Measurements from ENCODE around the gene OTOA.
"Not testable (repeated sequence)": the region's sequence is repeated elsewhere in the genome, so short reads cannot be mapped to it uniquely, and the experiment has no call there.

OTOA gene

GRCh38 chr16:21674456-21674855 lies 10.7 kb downstream of the OTOA start:
- DNase-seq (ENCODE audit: low read depth in 2 of 2), result not testable (repeated sequence)

- not testable (repeated sequence) for DNase-seq (ENCODE audit: low read depth in 2 of 2)
Measured at GRCh38 chr16:21680714-21681113, 16.9 kb downstream of the OTOA start.

GRCh38 chr16:21683184-21683583 lies 19.4 kb downstream of the OTOA start:
- no peak for DNase-seq (ENCODE audit: low read depth in 2 of 2)

GRCh38 chr16:21684199-21684598 lies 20.4 kb downstream of the OTOA start:
- peak; percentile 9 to 33 for DNase-seq (ENCODE audit: low read depth in 2 of 2)

GRCh38 chr16:21685034-21685455 lies 21.3 kb downstream of the OTOA start:
- no peak for DNase-seq (ENCODE audit: low read depth in 2 of 2)

- no peak for DNase-seq (ENCODE audit: low read depth in 2 of 2)
Measured at GRCh38 chr16:21689107-21689506, 25.3 kb downstream of the OTOA start.

GRCh38 chr16:21690967-21691366 lies 27.2 kb downstream of the OTOA start:
- not testable (repeated sequence) for DNase-seq (ENCODE audit: low read depth in 2 of 2)

GRCh38 chr16:21694609-21695008 lies 30.8 kb downstream of the OTOA start:
- no peak for DNase-seq (ENCODE audit: low read depth in 2 of 2)

GRCh38 chr16:21697032-21697431 lies 33.3 kb downstream of the OTOA start:
- DNase-seq (ENCODE audit: low read depth in 2 of 2), result no peak

GRCh38 chr16:21698169-21699032 lies 34.6 kb downstream of the OTOA start:
- no peak for DNase-seq (ENCODE audit: low read depth in 2 of 2)

- DNase-seq (ENCODE audit: low read depth in 2 of 2), result no peak
Measured at GRCh38 chr16:21701271-21701670, 37.5 kb downstream of the OTOA start.

- DNase-seq (ENCODE audit: low read depth in 2 of 2), result no peak
Measured at GRCh38 chr16:21702276-21702675, 38.5 kb downstream of the OTOA start.

GRCh38 chr16:21703156-21703555 lies 39.4 kb downstream of the OTOA start:
- DNase-seq (ENCODE audit: low read depth in 2 of 2), result no peak

GRCh38 chr16:21703589-21704174 lies 39.9 kb downstream of the OTOA start:
- no peak for DNase-seq (ENCODE audit: low read depth in 2 of 2)

GRCh38 chr16:21704266-21704665 lies 40.5 kb downstream of the OTOA start:
- DNase-seq (ENCODE audit: low read depth in 2 of 2), result no peak

GRCh38 chr16:21704733-21705132 lies 41.0 kb downstream of the OTOA start:
- no peak for DNase-seq (ENCODE audit: low read depth in 2 of 2)

- DNase-seq (ENCODE audit: low read depth in 2 of 2), result peak; percentile 56 to 70
Measured at GRCh38 chr16:21708533-21709115, 44.9 kb downstream of the OTOA start.

GRCh38 chr16:21710938-21711337 lies 47.2 kb downstream of the OTOA start:
- DNase-seq (ENCODE audit: low read depth in 2 of 2), result no peak

- DNase-seq (ENCODE audit: low read depth in 2 of 2), result no peak
Measured at GRCh38 chr16:21713549-21714368, 50.0 kb downstream of the OTOA start.

- DNase-seq (ENCODE audit: low read depth in 2 of 2), result not testable (repeated sequence)
Measured at GRCh38 chr16:21714369-21714618, 50.5 kb downstream of the OTOA start.

- no peak for DNase-seq (ENCODE audit: low read depth in 2 of 2)
Measured at GRCh38 chr16:21717608-21718007, 53.8 kb downstream of the OTOA start.

- no peak for DNase-seq (ENCODE audit: low read depth in 2 of 2)
Measured at GRCh38 chr16:21719283-21719682, 55.5 kb downstream of the OTOA start.
